Activated naive CD8-positive, alpha-beta T cell treated with anti-CD3 and anti-CD28 coated beads, Interleukin-2, amount 10 ng/mL, durations not matched to agents 7 days and 5 days (primary cell): ENCODE data around the gene WASL. TPM values are rescaled to one million over a fixed set of nuclear protein-coding genes. Genes with fewer than 3 reads are reported as not detected.

Source experiments
- ATAC-seq: fragments of 150-1000 bp; cut with Tn5 transposase; one replicate; pipeline ENCODE4 v1.10.0; 2021; ENCODE audit warnings: low read depth, moderate library complexity
- POLR2A ChIA-PET: fragments of 350-600 bp; sonication (Branson Sonifier 250); formaldehyde crosslinking; loops from one replicate; lab custom pipeline; 2021; ENCODE audit warnings: antibody characterized with exemption; lab: Charles Lee
- DNase-seq: peaks from one replicate; pipeline ENCODE4 v3.0.0; 2021
- H3K27ac Mint-ChIP-seq: one replicate; pipeline ENCODE4 v1.8.0; 2022; ENCODE audit warnings: mild to moderate bottlenecking, mixed read lengths
- H3K27me3 Mint-ChIP-seq: one replicate; pipeline ENCODE4 v1.8.0; 2022; ENCODE audit warnings: mild to moderate bottlenecking, moderate library complexity, mixed read lengths
- H3K36me3 Mint-ChIP-seq: one replicate; pipeline ENCODE4 v1.8.0; 2021; ENCODE audit warnings: mild to moderate bottlenecking, mixed read lengths
- H3K4me1 Mint-ChIP-seq: one replicate; pipeline ENCODE4 v1.8.0; 2021; ENCODE audit warnings: mixed read lengths
- H3K4me3 Mint-ChIP-seq: one replicate; pipeline ENCODE4 v1.8.0; 2022; ENCODE audit warnings: mild to moderate bottlenecking, moderate library complexity, mixed read lengths
- H3K9me3 Mint-ChIP-seq: one replicate; pipeline ENCODE4 v1.8.0; 2021; ENCODE audit warnings: mixed read lengths
- total RNA-seq, 2 experiments: library from RNA; stranded (reverse); gene quantifications; one replicate each; pipeline ENCODE4 v1.2.3, GENCODE V29; 2021

Gene WASL
- total RNA-seq, 2 experiments from 2014 or later = 11.8 to 12.0 TPM

DNA sequence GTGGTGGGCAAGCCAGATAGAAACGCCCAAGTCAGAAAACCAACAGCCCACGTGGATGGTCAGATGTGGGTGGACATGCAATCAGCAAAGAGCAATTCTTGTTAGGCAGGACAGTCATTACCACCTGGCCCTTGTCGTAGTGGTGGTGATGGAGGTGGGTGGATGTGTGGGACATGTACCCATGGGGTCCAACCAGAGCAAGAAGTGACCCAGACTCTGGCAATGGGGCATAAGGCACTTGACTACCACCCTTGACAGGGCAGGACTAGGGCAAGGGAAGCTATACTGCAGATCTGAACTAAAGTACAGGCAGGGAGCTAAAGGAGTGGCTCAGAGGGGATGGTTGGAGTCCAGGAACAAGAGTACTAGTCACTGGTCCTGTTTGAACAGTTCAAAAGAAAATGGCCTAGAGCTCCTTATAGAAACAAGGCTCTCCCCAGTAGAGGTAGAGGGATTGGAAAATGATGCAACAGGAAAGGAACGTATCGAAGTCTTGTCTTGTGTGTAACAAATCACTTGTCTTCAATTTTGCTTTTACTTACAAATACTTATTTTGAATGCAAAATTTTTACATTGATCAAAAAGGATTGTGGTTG is 75.6 kb downstream of the WASL start:
- H3K9me3 Mint-ChIP-seq = no peaks in the 10 kb centered on the region
- H3K4me1 Mint-ChIP-seq = no peaks in the 10 kb centered on the region
- H3K27me3 Mint-ChIP-seq = no peaks in the 10 kb centered on the region
- no peak overlapping the region for H3K4me3 Mint-ChIP-seq
- ATAC-seq = no peak
- no peak overlapping the region for H3K27ac Mint-ChIP-seq
- POLR2A ChIA-PET = interaction anchor here (0.7 kb wide), 1 partner anchor 95 kb away, joined by 3 read pairs; no protein-coding TSS in a partner anchor
- DNase-seq = no peak
- H3K36me3 Mint-ChIP-seq = no peaks in the 10 kb centered on the region

DNA sequence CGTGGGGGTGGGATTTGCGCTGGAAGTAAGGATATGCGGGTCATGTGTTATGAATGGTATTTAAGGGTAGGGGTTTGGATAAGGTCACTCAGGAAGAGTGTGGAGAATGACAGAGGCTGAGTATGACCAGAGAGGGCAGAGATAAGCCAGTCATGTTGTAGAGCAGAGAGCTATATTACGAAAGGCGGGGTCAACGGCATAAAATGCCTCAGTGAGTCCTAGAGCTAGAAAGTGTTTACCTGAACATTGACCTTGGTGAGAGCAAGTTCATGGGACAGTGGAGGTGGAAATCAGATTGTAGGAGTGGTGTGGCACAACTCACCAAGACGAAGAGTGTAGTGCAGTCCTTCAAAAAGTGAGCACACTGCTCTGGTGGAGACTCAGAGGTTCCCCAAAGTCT is 79.3 kb downstream of the WASL start:
- Mint-ChIP-seq H3K4me1 (no peaks in the 10 kb centered on the region), H3K4me3 (no peak overlapping the region), H3K36me3 (no peaks in the 10 kb centered on the region), H3K9me3 (no peaks in the 10 kb centered on the region), H3K27me3 (peaks cover 4% of the 10 kb centered on the region), H3K27ac (no peak overlapping the region)
- DNase-seq = no peak
- POLR2A ChIA-PET = no interaction called here
- ATAC-seq = no peak

DNA sequence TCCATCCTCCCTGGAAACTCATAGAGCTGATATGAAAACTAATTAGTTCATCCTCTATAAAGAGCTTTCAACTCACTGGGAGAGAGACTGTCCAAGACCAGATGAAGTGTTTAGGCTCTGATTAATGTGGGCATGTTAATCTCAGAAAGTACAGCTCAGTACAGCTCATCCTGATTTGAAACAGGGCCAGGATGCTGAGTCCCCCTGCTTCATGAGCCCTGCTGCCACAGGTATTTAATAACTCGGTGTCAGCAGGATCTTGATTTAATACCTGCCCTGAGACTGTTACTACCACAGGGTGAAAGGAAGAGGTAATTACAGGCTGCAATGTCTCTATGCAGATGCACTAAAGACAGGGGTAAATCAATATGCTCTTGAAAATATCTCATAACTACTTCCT is 82.3 kb downstream of the WASL start:
- Mint-ChIP-seq H3K27me3 (peaks cover 11% of the 10 kb centered on the region), H3K27ac (no peak overlapping the region), H3K4me3 (no peak overlapping the region), H3K9me3 (no peaks in the 10 kb centered on the region), H3K36me3 (no peaks in the 10 kb centered on the region), H3K4me1 (peaks cover 2% of the 10 kb centered on the region)
- POLR2A ChIA-PET = no interaction called here
- no peak for ATAC-seq
- no peak for DNase-seq

DNA sequence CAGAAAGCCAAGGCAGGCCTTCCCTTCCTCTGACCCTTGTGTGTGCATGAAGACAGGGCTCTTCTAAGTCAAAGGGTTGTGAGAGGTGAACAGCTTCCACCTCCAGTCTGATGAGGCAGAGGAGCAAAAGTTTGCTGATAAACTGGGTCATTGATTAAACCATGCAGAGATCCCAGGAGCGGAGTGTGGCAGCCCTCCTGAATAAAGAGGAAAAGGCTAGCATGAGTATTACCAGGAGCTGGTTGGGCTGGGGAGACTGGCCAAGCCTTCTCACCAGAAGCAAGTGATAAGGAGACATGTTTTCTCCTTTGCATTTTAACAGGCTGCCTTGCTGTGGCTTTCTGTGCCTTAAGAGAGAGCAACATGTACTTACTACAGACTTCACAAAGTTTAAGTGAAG is 82.9 kb downstream of the WASL start:
- peaks cover 14% of the 10 kb centered on the region for H3K27me3 Mint-ChIP-seq
- no peaks in the 10 kb centered on the region for H3K36me3 Mint-ChIP-seq
- H3K27ac Mint-ChIP-seq = no peak overlapping the region
- H3K4me1 Mint-ChIP-seq = peaks cover 2% of the 10 kb centered on the region
- H3K9me3 Mint-ChIP-seq = no peaks in the 10 kb centered on the region
- no peak overlapping the region for H3K4me3 Mint-ChIP-seq
- POLR2A ChIA-PET = no interaction called here
- DNase-seq (no peak), ATAC-seq (no peak)

DNA sequence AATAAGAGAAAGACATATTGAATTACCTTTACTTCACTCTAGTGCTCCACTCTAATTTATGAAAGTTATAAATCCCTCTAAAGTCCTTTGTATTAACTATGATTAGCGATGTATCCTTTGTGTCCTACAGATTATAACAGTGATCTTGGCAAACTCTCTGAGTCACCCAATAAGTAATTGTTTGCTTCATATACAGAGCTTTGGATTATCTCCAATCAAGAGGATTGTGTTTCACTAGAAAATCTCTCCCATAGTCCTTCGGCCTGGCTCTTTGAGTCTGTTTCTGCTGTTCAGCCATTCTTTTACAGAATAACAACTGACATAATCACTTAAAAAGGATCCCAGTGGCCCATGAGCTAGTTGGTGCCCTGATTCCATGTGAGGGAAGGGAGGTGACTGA is 83.6 kb downstream of the WASL start:
- Mint-ChIP-seq H3K9me3 (no peaks in the 10 kb centered on the region), H3K4me1 (peaks cover 2% of the 10 kb centered on the region), H3K27me3 (peaks cover 16% of the 10 kb centered on the region), H3K36me3 (no peaks in the 10 kb centered on the region), H3K27ac (no peak overlapping the region), H3K4me3 (no peak overlapping the region)
- ATAC-seq (no peak), DNase-seq (no peak)
- POLR2A ChIA-PET = no interaction called here

DNA sequence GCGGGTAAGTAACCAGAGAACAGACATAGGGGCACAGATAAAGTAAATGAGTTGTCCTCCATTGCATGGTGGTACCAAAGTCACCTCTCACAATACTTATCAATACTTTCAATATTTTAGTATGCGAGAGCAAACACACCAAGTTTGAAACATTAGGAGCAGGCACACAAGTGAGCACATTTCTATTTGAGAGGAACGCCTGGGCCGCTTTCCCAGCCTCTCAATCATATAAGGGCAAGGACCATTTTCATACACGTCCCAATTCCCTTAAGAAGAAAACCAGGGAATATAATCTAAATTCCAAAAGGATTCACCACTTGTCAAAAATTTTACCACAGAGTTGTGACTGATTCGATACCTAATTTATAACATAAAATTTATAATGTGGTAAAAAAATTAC is 85.6 kb downstream of the WASL start:
- Mint-ChIP-seq H3K9me3 (no peaks in the 10 kb centered on the region), H3K27me3 (peaks cover 20% of the 10 kb centered on the region), H3K36me3 (no peaks in the 10 kb centered on the region), H3K4me1 (peaks cover 2% of the 10 kb centered on the region), H3K27ac (no peak overlapping the region), H3K4me3 (no peak overlapping the region)
- ATAC-seq (no peak), DNase-seq (no peak)
- POLR2A ChIA-PET = no interaction called here

DNA sequence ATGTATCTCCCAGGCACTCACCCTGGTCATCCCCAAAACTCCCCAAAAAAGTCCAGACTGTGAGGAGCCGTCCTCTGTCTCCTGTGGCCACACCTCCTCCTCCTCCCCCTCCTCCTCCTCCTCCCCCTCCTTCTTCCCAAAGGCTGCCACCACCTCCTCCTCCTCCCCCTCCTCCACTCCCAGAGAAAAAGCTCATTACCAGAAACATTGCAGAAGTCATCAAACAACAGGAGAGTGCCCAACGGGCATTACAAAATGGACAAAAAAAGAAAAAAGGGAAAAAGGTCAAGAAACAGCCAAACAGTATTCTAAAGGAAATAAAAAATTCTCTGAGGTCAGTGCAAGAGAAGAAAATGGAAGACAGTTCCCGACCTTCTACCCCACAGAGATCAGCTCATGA is 86.0 kb downstream of the WASL start:
- POLR2A ChIA-PET = no interaction called here
- H3K27me3 Mint-ChIP-seq = peaks cover 20% of the 10 kb centered on the region
- H3K4me3 Mint-ChIP-seq = no peak overlapping the region
- H3K36me3 Mint-ChIP-seq = no peaks in the 10 kb centered on the region
- peaks cover 2% of the 10 kb centered on the region for H3K4me1 Mint-ChIP-seq
- no peak for DNase-seq
- no peak overlapping the region for H3K27ac Mint-ChIP-seq
- ATAC-seq = no peak
- no peaks in the 10 kb centered on the region for H3K9me3 Mint-ChIP-seq

DNA sequence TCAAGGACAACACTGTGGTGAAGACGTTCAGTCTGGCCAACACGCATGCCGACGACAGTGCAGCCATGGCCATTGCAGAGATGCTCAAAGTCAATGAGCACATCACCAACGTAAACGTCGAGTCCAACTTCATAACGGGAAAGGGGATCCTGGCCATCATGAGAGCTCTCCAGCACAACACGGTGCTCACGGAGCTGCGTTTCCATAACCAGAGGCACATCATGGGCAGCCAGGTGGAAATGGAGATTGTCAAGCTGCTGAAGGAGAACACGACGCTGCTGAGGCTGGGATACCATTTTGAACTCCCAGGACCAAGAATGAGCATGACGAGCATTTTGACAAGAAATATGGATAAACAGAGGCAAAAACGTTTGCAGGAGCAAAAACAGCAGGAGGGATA is 86.5 kb downstream of the WASL start:
- DNase-seq = no peak
- H3K27me3 Mint-ChIP-seq = peaks cover 20% of the 10 kb centered on the region
- H3K27ac Mint-ChIP-seq = no peak overlapping the region
- no peaks in the 10 kb centered on the region for H3K36me3 Mint-ChIP-seq
- H3K4me3 Mint-ChIP-seq = no peak overlapping the region
- H3K9me3 Mint-ChIP-seq = no peaks in the 10 kb centered on the region
- no peak for ATAC-seq
- peaks cover 2% of the 10 kb centered on the region for H3K4me1 Mint-ChIP-seq
- POLR2A ChIA-PET = no interaction called here

DNA sequence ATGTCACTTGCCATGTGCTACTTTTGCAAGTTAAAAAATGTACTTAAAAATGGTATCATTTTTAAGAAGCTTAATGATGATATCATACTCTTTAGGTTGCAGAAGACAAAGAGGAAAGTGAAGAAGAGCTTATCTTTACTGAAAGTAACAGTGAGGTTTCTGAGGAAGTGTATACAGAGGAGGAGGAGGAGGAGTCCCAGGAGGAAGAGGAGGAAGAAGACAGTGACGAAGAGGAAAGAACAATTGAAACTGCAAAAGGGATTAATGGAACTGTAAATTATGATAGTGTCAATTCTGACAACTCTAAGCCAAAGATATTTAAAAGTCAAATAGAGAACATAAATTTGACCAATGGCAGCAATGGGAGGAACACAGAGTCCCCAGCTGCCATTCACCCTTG is 87.0 kb downstream of the WASL start:
- POLR2A ChIA-PET = no interaction called here

DNA sequence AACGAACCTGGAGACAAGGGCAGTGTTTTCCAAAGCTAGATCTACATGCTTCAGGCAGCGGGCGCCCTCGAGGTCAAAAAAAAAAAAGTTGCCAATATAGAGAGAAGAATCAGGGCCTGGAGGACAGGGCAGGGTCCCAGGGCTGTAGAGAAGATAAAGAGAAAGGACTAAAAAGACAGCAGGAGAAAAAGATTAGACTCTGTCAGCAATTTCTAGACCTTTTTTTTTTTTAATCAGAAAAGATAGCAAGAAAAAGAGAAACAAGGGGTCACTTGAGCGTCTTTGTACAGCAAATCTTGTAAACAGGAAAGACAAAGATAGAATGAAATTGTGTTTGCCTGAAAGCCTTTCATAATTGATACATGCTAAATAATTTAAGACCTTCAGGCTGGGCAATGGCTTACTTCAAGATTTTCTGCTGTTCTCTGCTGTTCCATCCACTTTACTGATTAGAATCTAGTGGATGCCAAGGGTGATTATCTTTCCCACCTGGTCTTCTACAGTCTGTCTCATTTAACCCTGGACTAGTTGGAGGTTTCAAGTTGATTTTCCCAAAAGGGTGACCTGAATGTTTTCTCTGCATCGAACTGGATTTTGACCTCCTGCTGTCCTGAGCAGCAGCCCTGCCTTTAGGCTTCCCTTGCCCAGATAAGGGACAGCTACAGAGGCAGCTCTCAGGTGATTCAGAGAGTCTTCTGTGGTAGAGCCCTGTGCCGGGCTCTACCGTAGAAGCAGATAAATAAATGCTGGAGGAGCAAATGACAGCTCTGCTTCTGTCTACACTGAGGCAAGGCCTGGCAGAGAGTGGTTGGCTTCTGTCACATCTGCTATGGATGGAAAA is 88.1 kb downstream of the WASL start:
- peaks cover 2% of the 10 kb centered on the region for H3K4me1 Mint-ChIP-seq
- H3K36me3 Mint-ChIP-seq = no peaks in the 10 kb centered on the region
- no peak for DNase-seq
- H3K27ac Mint-ChIP-seq = no peak overlapping the region
- POLR2A ChIA-PET = no interaction called here
- H3K9me3 Mint-ChIP-seq = no peaks in the 10 kb centered on the region
- ATAC-seq = no peak
- H3K27me3 Mint-ChIP-seq = peaks cover 19% of the 10 kb centered on the region
- H3K4me3 Mint-ChIP-seq = no peak overlapping the region

More for the DNA sequence above, 87.0 kb downstream of the WASL start:
- ATAC-seq (no peak), DNase-seq (no peak)
- Mint-ChIP-seq H3K4me3 (no peak overlapping the region), H3K9me3 (no peaks in the 10 kb centered on the region), H3K27ac (no peak overlapping the region), H3K4me1 (peaks cover 2% of the 10 kb centered on the region), H3K27me3 (peaks cover 20% of the 10 kb centered on the region), H3K36me3 (no peaks in the 10 kb centered on the region)

DNA sequence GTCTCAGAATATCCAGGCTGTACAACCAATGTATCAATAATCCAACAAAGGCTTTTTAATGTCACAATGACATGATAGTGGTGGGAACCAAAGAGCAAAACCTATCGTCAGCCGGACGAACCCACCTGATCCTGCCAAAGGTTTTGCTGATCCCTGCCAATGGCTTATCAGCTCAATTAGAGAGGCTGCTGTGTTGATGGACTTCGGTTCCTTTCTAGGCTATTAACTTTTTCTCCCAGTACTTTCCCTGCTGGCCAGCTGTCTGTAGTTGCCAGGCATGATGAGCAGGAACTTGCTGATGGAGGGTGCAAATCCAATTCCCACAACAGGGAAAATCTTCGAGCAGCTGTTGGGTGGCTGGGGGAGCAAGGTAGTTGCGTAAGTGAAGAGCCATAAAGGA is 90.8 kb downstream of the WASL start:
- H3K4me1 Mint-ChIP-seq = peaks cover 2% of the 10 kb centered on the region
- ATAC-seq (no peak), DNase-seq (no peak)
- no peak overlapping the region for H3K27ac Mint-ChIP-seq
- no peak overlapping the region for H3K4me3 Mint-ChIP-seq
- POLR2A ChIA-PET = no interaction called here
- no peaks in the 10 kb centered on the region for H3K9me3 Mint-ChIP-seq
- H3K36me3 Mint-ChIP-seq = no peaks in the 10 kb centered on the region
- peaks cover 9% of the 10 kb centered on the region for H3K27me3 Mint-ChIP-seq

DNA sequence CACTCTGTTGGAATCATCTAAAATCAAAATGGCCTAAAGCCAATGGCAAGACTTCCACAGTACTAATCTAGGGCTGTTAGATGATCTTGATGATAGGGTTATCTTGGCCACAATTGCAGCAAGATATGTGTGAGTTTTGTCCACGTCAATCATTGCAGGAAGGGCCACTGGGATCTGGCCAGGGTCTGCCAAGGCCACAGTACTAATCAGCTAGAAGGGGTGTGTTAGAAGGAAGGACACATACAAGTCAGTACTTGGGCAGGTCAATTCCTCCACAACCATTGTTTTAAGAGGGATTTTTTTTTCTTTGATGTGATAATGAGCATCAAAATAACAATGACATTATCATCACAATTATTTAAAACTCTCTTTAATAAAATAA is 91.5 kb downstream of the WASL start:
- POLR2A ChIA-PET = no interaction called here
- peaks cover 2% of the 10 kb centered on the region for H3K4me1 Mint-ChIP-seq
- H3K27ac Mint-ChIP-seq = no peak overlapping the region
- no peak overlapping the region for H3K4me3 Mint-ChIP-seq
- H3K36me3 Mint-ChIP-seq = no peaks in the 10 kb centered on the region
- ATAC-seq (no peak), DNase-seq (no peak)
- peaks cover 9% of the 10 kb centered on the region for H3K27me3 Mint-ChIP-seq
- H3K9me3 Mint-ChIP-seq = no peaks in the 10 kb centered on the region

DNA sequence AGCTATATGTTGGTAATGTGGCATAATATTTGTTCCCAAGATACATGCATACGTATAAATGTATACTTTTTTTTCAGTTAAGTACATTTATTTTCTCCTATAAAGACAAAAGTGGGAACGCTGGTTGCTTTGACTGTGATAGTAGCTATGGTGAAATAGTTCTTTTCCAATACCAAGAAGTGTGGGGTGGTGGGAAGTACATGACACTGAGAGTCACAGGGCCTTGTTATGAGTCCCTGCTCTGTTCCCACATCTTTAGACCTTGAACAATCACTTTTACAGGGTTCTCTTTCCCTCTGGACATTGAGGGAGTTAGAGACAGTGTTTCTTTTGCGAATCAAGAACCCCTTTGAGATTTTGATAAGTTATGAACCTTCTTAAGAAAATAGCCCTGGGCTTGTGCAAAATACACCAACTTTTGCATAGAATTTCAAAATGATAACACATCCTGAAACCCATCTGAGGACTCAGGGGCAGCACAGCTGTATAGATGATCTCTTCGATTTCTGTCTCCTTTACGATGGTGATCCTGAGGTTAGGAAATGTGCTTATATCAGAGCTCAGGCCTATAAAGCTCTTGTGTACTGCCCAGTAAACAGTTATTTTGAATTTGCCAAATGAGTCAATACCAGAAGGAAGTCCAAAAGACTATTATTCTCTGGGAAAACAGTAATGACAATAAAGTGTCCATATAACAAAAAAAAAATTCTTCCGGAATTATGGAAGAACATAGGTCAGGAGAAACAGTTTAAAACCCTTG is 92.1 kb downstream of the WASL start:
- H3K27me3 Mint-ChIP-seq = peaks cover 9% of the 10 kb centered on the region
- no peak for DNase-seq
- no peak for ATAC-seq
- peaks cover under 1% of the 10 kb centered on the region for H3K4me1 Mint-ChIP-seq
- no peak overlapping the region for H3K4me3 Mint-ChIP-seq
- no peaks in the 10 kb centered on the region for H3K9me3 Mint-ChIP-seq
- H3K36me3 Mint-ChIP-seq = no peaks in the 10 kb centered on the region
- POLR2A ChIA-PET = no interaction called here
- H3K27ac Mint-ChIP-seq = no peak overlapping the region

DNA sequence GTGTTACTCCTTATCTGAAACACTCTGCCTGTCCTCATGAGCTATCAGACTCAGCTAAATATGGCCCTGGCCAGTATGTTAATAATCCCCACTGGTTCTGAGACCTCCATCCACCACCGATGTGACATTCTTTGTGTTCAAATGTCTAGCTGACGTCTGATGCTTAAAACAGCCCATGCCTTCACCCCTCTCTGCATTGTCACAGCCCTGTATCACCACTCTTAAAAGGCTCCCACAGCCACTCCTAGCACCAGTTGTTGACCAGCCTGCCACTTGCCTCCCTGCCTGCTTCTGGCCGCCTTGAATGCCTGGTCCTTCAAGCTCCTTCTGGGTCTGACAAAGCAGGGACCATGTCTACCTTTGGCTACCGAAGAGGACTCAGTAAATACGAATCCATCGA is 93.2 kb downstream of the WASL start, which contains the start of gene LMOD2:
TSS of gene LMOD2 (plus strand) at position 253 of the 400 bp plus-strand sequence. CDS start at position 351, 98 bp downstream.
- Mint-ChIP-seq H3K4me3 (no peak within 1 kb of the TSS), H3K9me3 (no peaks in the 10 kb centered on the region), H3K4me1 (no peaks in the 10 kb centered on the region), H3K36me3 (no peaks in the 10 kb centered on the region), H3K27ac (no peak within 1 kb of the TSS), H3K27me3 (peaks cover 7% of the 10 kb centered on the region)
- POLR2A ChIA-PET = no interaction called here
- ATAC-seq (no peak), DNase-seq (no peak)
